ENCODE measurements around the gene DNAAF9.

GRCh38 chr20:3367089-3367488 lies 40.4 kb downstream of the DNAAF9 start:
- TF ChIP-seq CTCF (IDR thresholded peaks at IDR 0.05; ENCODE audit: insufficient read depth, low read depth, low read length), result no peak
- no peak for TF ChIP-seq EZH2 (IDR thresholded peaks at IDR 0.05; ENCODE audit: insufficient read depth, low read length)
